ENCODE measurements around the gene TNFSF12.

Gene TNFSF12

DNA sequence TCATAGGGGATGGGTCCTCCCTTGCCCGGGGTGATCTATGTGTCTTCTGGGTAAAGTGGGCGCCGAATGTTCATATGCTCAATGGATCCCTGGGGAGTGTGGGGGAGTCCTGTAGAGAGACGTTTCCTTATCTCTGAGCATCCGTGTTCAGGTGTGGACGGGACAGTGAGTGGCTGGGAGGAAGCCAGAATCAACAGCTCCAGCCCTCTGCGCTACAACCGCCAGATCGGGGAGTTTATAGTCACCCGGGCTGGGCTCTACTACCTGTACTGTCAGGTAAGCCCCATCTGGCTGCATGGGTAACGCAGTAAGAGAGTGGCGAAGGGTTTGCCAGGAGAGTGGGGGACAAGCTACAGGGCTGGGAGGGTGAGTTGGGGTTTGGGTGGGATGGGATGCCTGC, 7.8 kb downstream of the TNFSF12 start:
- Histone ChIP-seq H3K36me3 (ENCODE audit: insufficient read depth, low read length) (no peaks in the 10 kb centered on the region), H3F3A (ENCODE audit: insufficient read depth, low read length) (no peaks in the 10 kb centered on the region), H3K27ac (ENCODE audit: low read depth, low read length, poor library complexity, severe bottlenecking) (no peak overlapping the region), H3K4me1 (ENCODE audit: insufficient read depth, low read length, severe bottlenecking) (peaks cover 21% of the 10 kb centered on the region), H3K9me2 (ENCODE audit: low read depth, low read length) (no peaks in the 10 kb centered on the region), H3K9me3 (ENCODE audit: low read length) (no peaks in the 10 kb centered on the region), H3K9ac (ENCODE audit: low read length) (no peak overlapping the region), H3K27me3 (ENCODE audit: insufficient read depth, low read length) (peaks cover 8% of the 10 kb centered on the region; the same call in 1 of the 2 replicates), H3K4me2 (ENCODE audit: low read length) (no peak overlapping the region), H4K20me1 (ENCODE audit: insufficient read depth, low read length) (no peaks in the 10 kb centered on the region), H3K4me3 (ENCODE audit: low read depth, low read length, poor library complexity, severe bottlenecking) (no peak overlapping the region), H3K79me2 (ENCODE audit: insufficient read depth, low read length) (no peaks in the 10 kb centered on the region), H2AFZ (ENCODE audit: low read length) (no peak overlapping the region)
- TF ChIP-seq, protein P1, sequence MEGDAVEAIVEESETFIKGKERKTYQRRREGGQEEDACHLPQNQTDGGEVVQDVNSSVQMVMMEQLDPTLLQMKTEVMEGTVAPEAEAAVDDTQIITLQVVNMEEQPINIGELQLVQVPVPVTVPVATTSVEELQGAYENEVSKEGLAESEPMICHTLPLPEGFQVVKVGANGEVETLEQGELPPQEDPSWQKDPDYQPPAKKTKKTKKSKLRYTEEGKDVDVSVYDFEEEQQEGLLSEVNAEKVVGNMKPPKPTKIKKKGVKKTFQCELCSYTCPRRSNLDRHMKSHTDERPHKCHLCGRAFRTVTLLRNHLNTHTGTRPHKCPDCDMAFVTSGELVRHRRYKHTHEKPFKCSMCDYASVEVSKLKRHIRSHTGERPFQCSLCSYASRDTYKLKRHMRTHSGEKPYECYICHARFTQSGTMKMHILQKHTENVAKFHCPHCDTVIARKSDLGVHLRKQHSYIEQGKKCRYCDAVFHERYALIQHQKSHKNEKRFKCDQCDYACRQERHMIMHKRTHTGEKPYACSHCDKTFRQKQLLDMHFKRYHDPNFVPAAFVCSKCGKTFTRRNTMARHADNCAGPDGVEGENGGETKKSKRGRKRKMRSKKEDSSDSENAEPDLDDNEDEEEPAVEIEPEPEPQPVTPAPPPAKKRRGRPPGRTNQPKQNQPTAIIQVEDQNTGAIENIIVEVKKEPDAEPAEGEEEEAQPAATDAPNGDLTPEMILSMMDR (IDR thresholded peaks at IDR 0.05; ENCODE audit: low read length) = no peak
- TF ChIP-seq EZH2 (IDR thresholded peaks at IDR 0.05; ENCODE audit: borderline replicate concordance, low read length) = no peak

DNA sequence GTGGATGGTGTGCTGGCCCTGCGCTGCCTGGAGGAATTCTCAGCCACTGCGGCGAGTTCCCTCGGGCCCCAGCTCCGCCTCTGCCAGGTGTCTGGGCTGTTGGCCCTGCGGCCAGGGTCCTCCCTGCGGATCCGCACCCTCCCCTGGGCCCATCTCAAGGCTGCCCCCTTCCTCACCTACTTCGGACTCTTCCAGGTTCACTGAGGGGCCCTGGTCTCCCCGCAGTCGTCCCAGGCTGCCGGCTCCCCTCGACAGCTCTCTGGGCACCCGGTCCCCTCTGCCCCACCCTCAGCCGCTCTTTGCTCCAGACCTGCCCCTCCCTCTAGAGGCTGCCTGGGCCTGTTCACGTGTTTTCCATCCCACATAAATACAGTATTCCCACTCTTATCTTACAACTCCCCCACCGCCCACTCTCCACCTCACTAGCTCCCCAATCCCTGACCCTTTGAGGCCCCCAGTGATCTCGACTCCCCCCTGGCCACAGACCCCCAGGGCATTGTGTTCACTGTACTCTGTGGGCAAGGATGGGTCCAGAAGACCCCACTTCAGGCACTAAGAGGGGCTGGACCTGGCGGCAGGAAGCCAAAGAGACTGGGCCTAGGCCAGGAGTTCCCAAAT, 8.4 kb downstream of the TNFSF12 start:
- TF ChIP-seq, protein P1 (IDR thresholded peaks at IDR 0.05; ENCODE audit: low read length) = no peak
- no peak for TF ChIP-seq EZH2 (IDR thresholded peaks at IDR 0.05; ENCODE audit: borderline replicate concordance, low read length)
- Histone ChIP-seq H2AFZ (ENCODE audit: low read length) (no peak overlapping the region), H4K20me1 (ENCODE audit: insufficient read depth, low read length) (no peaks in the 10 kb centered on the region), H3K27me3 (ENCODE audit: insufficient read depth, low read length) (peaks cover 8% of the 10 kb centered on the region; the same call in 1 of the 2 replicates), H3K4me3 (ENCODE audit: low read depth, low read length, poor library complexity, severe bottlenecking) (no peak overlapping the region), H3K9me3 (ENCODE audit: low read length) (no peaks in the 10 kb centered on the region), H3K79me2 (ENCODE audit: insufficient read depth, low read length) (no peaks in the 10 kb centered on the region), H3K9me2 (ENCODE audit: low read depth, low read length) (no peaks in the 10 kb centered on the region), H3K9ac (ENCODE audit: low read length) (no peak overlapping the region), H3K4me2 (ENCODE audit: low read length) (no peak overlapping the region), H3K36me3 (ENCODE audit: insufficient read depth, low read length) (no peaks in the 10 kb centered on the region), H3K27ac (ENCODE audit: low read depth, low read length, poor library complexity, severe bottlenecking) (no peak overlapping the region), H3K4me1 (ENCODE audit: insufficient read depth, low read length, severe bottlenecking) (peaks cover 21% of the 10 kb centered on the region), H3F3A (ENCODE audit: insufficient read depth, low read length) (no peaks in the 10 kb centered on the region)

DNA sequence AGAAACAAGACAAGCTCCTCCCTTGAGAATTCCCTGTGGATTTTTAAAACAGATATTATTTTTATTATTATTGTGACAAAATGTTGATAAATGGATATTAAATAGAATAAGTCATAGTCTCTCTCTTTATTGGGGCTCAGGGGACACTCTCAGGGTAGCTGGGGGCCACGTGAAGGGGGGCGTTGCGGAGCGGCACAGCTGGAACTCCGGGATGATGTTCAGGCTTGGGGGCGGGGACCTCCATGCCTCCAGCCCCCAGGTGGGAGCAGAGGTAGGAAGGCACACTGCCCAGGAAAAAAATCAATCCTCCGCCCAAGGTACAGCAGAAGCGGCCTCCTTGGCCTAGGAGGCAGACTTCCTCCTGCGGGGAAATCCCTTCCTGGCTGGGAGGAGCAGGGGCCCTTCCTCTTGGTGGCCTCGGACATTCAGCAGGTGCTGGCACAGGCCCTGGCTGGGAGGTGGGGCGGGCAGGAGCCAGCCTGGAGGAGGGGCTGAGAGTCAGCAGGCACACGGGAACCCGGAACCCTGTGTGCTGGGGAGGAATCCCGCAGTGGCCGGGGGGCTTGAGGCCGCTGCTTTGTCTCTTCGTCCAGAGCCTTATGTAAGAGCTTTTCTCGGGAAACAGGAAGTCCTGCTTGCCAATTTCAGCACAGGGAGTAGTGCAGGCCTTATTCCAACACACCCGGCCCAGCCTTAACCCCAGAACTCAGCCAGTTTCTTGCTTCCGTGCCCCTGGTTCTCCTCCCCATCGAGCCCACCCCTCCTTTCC, 9.1 kb downstream of the TNFSF12 start:
- no peak overlapping the region for H3K27ac ChIP-seq (ENCODE audit: low read depth, low read length, poor library complexity, severe bottlenecking)
- no peaks in the 10 kb centered on the region for H3F3A ChIP-seq (ENCODE audit: insufficient read depth, low read length)
- H3K36me3 ChIP-seq (ENCODE audit: insufficient read depth, low read length) = no peaks in the 10 kb centered on the region
- peak overlapping the region; percentile 24; the same call in 1 of the 2 replicates for H3K4me2 ChIP-seq (ENCODE audit: low read length)
- TF ChIP-seq, protein P1 (IDR thresholded peaks at IDR 0.05; ENCODE audit: low read length) = no peak
- TF ChIP-seq EZH2 (IDR thresholded peaks at IDR 0.05; ENCODE audit: borderline replicate concordance, low read length) = no peak
- H3K27me3 ChIP-seq (ENCODE audit: insufficient read depth, low read length) = peaks cover 8% of the 10 kb centered on the region; the same call in 1 of the 2 replicates
- H3K4me3 ChIP-seq (ENCODE audit: low read depth, low read length, poor library complexity, severe bottlenecking) = peak overlapping the region; percentile 7
- H2AFZ ChIP-seq (ENCODE audit: low read length) = no peak overlapping the region
- peaks cover 7% of the 10 kb centered on the region; the same call in 1 of the 2 replicates for H3K79me2 ChIP-seq (ENCODE audit: insufficient read depth, low read length)
- peaks cover 28% of the 10 kb centered on the region for H3K4me1 ChIP-seq (ENCODE audit: insufficient read depth, low read length, severe bottlenecking)
- peak overlapping the region; percentile 19; the same call in 1 of the 2 replicates for H3K9ac ChIP-seq (ENCODE audit: low read length)
- no peaks in the 10 kb centered on the region for H4K20me1 ChIP-seq (ENCODE audit: insufficient read depth, low read length)
- H3K9me2 ChIP-seq (ENCODE audit: low read depth, low read length) = no peaks in the 10 kb centered on the region
- H3K9me3 ChIP-seq (ENCODE audit: low read length) = no peaks in the 10 kb centered on the region

All from OCI-LY1 (cell line).